ENCODE data around the gene PLA2G6.

PLA2G6 gene

DNA sequence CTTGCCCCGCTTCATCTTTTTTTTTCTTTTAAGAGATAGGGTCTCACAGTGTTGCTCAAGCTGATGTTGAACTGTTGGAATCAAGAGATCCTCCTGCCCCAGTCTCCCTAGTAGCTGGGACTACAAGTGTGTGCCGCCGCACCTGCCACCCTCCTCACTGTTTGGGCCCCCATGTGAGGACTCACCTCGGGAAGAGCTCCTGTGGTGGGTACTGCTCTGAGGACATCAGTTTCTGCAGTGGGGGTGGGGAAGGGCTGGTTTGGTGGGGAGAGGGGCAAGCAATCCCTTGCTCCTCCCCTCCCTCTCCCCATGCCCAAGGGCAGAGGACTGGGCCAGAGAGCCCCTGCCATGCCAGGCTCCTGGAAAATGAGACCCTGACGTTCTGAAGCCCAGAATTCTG lies 96.1 kb downstream of the PLA2G6 start:
- no peak for DNase-seq (ENCODE audit: low read depth)
- H3K4me3 ChIP-seq (ENCODE audit: low read depth, low read length): no peak overlapping the region
- no peak for TF ChIP-seq CTCF (IDR thresholded peaks at IDR 0.05; ENCODE audit: control insufficient read depth, extremely low read depth, insufficient read depth)

DNA sequence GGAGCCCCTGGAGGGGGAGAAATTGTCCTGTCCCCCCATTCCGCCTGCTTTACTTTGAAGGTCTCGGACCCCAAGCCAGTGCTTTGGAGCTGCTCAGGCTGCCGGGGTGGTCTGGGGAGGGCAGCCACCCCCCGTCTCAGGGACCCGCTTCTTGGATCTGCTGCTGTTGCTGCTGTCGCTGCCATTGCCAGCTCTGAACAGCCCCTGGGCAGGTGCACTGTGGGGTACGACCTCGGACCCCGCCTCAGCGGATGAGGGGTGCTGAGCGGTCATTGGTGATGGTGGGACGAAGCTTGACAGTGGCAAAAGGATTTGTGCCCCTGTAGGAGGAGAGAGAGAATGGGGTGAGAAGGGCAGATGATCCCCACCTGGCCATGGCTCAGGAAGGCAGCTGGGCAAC lies 96.6 kb downstream of the PLA2G6 start:
- no peak for DNase-seq (ENCODE audit: low read depth)
- H3K4me3 ChIP-seq (ENCODE audit: low read depth, low read length): no peak overlapping the region
- no peak for TF ChIP-seq CTCF (IDR thresholded peaks at IDR 0.05; ENCODE audit: control insufficient read depth, extremely low read depth, insufficient read depth)

DNA sequence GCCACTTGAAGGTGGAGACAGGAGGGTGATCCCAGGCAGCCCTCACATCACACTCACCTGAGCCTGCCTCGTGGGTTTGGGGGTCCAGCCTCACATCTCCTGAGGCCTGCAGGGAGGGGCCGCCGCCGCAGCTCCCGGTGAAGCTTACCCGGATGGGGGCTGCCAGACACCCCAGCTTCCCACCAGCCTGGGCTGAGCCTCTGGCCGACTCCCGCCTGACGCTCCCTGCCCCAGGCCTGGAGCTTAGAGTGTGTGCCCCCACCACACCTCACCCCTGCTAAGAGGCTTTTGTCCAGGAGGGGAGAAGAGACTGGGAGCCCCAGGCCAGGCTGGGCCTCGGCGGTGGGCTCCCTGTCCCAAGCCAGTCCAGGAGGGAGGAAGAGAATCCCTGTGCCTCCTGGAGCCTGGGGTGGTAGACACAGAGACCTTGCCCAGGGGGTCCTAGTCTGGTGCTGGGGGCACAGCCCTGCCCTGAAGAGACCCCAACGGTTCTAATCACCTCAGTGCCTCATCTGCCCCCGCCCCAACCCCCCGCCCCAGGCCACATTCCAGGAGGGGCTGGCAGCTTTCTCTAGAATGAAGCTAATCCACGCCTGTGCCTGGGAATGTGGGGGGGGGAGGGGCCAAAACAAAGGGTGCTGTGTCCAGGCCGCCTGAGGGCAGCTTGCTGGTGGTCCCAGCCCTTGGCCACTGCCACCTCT lies 97.5 kb downstream of the PLA2G6 start, which contains the start of gene SLC16A8:
SLC16A8 (minus strand) TSS at position 254 of the 701 bp plus-strand sequence. CDS start 1,311 bp downstream, outside the sequence.
- TF ChIP-seq CTCF (IDR thresholded peaks at IDR 0.05; ENCODE audit: control insufficient read depth, extremely low read depth, insufficient read depth): no peak
- no peak for DNase-seq (ENCODE audit: low read depth)
- H3K4me3 ChIP-seq (ENCODE audit: low read depth, low read length): no peak within 1 kb of the TSS

- H3K4me3 ChIP-seq (ENCODE audit: low read depth, low read length): no peak overlapping the region
- no peak for DNase-seq (ENCODE audit: low read depth)
- no peak for TF ChIP-seq CTCF (IDR thresholded peaks at IDR 0.05; ENCODE audit: control insufficient read depth, extremely low read depth, insufficient read depth)
These were observed 98.5 kb downstream of the PLA2G6 start for GRCh38 chr22:38082986-38083710.

GRCh38 chr22:38081941-38082828 lies 99.4 kb downstream of the PLA2G6 start:
- TF ChIP-seq CTCF (IDR thresholded peaks at IDR 0.05; ENCODE audit: control insufficient read depth, extremely low read depth, insufficient read depth): no peak
- no peak overlapping the region for H3K4me3 ChIP-seq (ENCODE audit: low read depth, low read length)
- DNase-seq (ENCODE audit: low read depth): no peak

GRCh38 chr22:38081636-38081940 lies 100.0 kb downstream of the PLA2G6 start:
- DNase-seq (ENCODE audit: low read depth): no peak
- no peak for TF ChIP-seq CTCF (IDR thresholded peaks at IDR 0.05; ENCODE audit: control insufficient read depth, extremely low read depth, insufficient read depth)
- H3K4me3 ChIP-seq (ENCODE audit: low read depth, low read length): no peak overlapping the region
